HepG2 (cell line): ENCODE data around the gene DOCK1. TPM values are rescaled to one million over a fixed set of nuclear protein-coding genes. Genes with fewer than 3 reads are reported as not detected.

ENCODE experiments used
- CC2D1A ChIP-seq: sonication (generic); formaldehyde crosslinking; IDR thresholded peaks from 2 replicates; pipeline ENCODE4 v1.8.1; 2023; ENCODE audit warnings: mild to moderate bottlenecking, missing genetic modification reagents
- FOSL1 ChIP-seq: sonication (generic); formaldehyde crosslinking; IDR thresholded peaks from 2 replicates; pipeline ENCODE4 v1.9.0; 2021; ENCODE audit warnings: missing genetic modification reagents, borderline replicate concordance
- FOXM1 ChIP-seq: sonication (generic); formaldehyde crosslinking; IDR thresholded peaks from 2 replicates; pipeline ENCODE4 v1.5.0; 2020; ENCODE audit warnings: missing genetic modification reagents
- GTF3A ChIP-seq: sonication (generic); formaldehyde crosslinking; conservative IDR thresholded peaks from 2 replicates; pipeline ENCODE4 v1.4.0; 2020; ENCODE audit warnings: mild to moderate bottlenecking, missing genetic modification reagents
- KDM2A ChIP-seq: sonication (generic); formaldehyde crosslinking; IDR thresholded peaks from 2 replicates; pipeline ENCODE4 v1.4.0; 2020; ENCODE audit warnings: low read depth, missing genetic modification reagents, borderline replicate concordance
- MATR3 ChIP-seq: sonication (generic); formaldehyde crosslinking; IDR thresholded peaks from 2 replicates; pipeline ENCODE4 v1.4.0; 2020; ENCODE audit warnings: missing genetic modification reagents
- MXI1 ChIP-seq: IDR thresholded peaks from 3 replicates; pipeline ENCODE4 v1.6.1; 2012; ENCODE audit warnings: low read depth, low read length, inconsistent platforms, borderline replicate concordance
- NFE2 ChIP-seq: sonication (generic); formaldehyde crosslinking; IDR thresholded peaks from 2 replicates; pipeline ENCODE4 v1.4.0; 2020; ENCODE audit warnings: missing genetic modification reagents
- NFE2L1 ChIP-seq: sonication (generic); formaldehyde crosslinking; IDR thresholded peaks from 2 replicates; pipeline ENCODE4 v1.4.0; 2020; ENCODE audit warnings: missing genetic modification reagents, mild to moderate bottlenecking, borderline replicate concordance
- PHB2 ChIP-seq: fragments of 450-650 bp; IDR thresholded peaks from 2 replicates; pipeline ENCODE4 v1.6.1; 2018; ENCODE audit not compliant: partially characterized antibody
- RBAK ChIP-seq: sonication (generic); formaldehyde crosslinking; IDR thresholded peaks from 2 replicates; pipeline ENCODE4 v1.5.1; 2020; ENCODE audit warnings: mild to moderate bottlenecking, missing genetic modification reagents
- XRCC5 ChIP-seq: fragments of 200-400 bp; formaldehyde crosslinking; optimal IDR thresholded peaks from 2 replicates; pipeline ENCODE3; 2017; ENCODE audit warnings: mild to moderate bottlenecking, low read length
- ZFYVE20 ChIP-seq: sonication (generic); formaldehyde crosslinking; IDR thresholded peaks from 2 replicates; pipeline ENCODE4 v1.8.0; 2023; ENCODE audit warnings: low read depth, mild to moderate bottlenecking, moderate library complexity, missing genetic modification reagents, borderline replicate concordance
- ZMAT3 ChIP-seq: sonication (generic); formaldehyde crosslinking; conservative IDR thresholded peaks from 2 replicates; pipeline ENCODE4 v1.7.0; 2021; ENCODE audit warnings: missing genetic modification reagents
- ZNF101 ChIP-seq: sonication (generic); formaldehyde crosslinking; IDR thresholded peaks from 2 replicates; pipeline ENCODE4 v1.4.0; 2020; ENCODE audit warnings: mild to moderate bottlenecking, low read depth, missing genetic modification reagents, borderline replicate concordance
- ZNF549 ChIP-seq: sonication (generic); formaldehyde crosslinking; IDR thresholded peaks from 2 replicates; pipeline ENCODE4 v1.5.0; 2020; ENCODE audit warnings: missing genetic modification reagents
- ZNF563 ChIP-seq: sonication (generic); formaldehyde crosslinking; IDR thresholded peaks from 2 replicates; pipeline ENCODE4 v1.8.0; 2022; ENCODE audit warnings: mild to moderate bottlenecking, moderate library complexity, missing genetic modification reagents
- ZNF7 ChIP-seq: IDR thresholded peaks from 2 replicates; pipeline ENCODE4 v1.6.1; 2016; ENCODE audit warnings: missing biosample characterization, missing genetic modification reagents
- polyA plus RNA-seq, 8 experiments: library from polyadenylated mRNA; depleted of rRNA in 3 of 8; stranded (reverse) in 7 of 8; unstranded in 1 of 8; fragments of >200 nt; fragmentation: Illumina TruSeq in 4 of 8; extraction: Trizol in 4 of 8; gene quantifications; 2 replicates each; pipeline versions ENCODE4 v1.2.1 to v1.2.3, GENCODE V29; 2011 to 2016; ENCODE audit warnings: low read depth in 4 of 8, missing spikeins in 1 of 8, mixed read lengths in 1 of 8; ENCODE audit not compliant: insufficient read depth in 1 of 8
- total RNA-seq, 5 experiments: library from RNA; depleted of rRNA; stranded (reverse); fragments of >200 nt; fragmentation: Illumina TruSeq; extraction: Trizol; gene quantifications; 2 replicates each; pipeline ENCODE4 v1.2.3, GENCODE V29; 2016; ENCODE audit warnings: low read depth in 1 of 5
- TF ChIP-seq, protein P1 (sequence below): sonication (generic); formaldehyde crosslinking; IDR thresholded peaks from 2 replicates; pipeline ENCODE4 v1.5.0; 2020; ENCODE audit warnings: missing genetic modification reagents, mild to moderate bottlenecking, borderline replicate concordance
- TF ChIP-seq, protein P2 (sequence below): sonication (generic); formaldehyde crosslinking; IDR thresholded peaks from 2 replicates; pipeline ENCODE4 v1.8.0; 2022; ENCODE audit warnings: missing genetic modification reagents, mild to moderate bottlenecking, borderline replicate concordance
- TF ChIP-seq, protein P3 (sequence below): sonication (generic); formaldehyde crosslinking; IDR thresholded peaks from 2 replicates; pipeline ENCODE4 v1.4.0; 2020; ENCODE audit warnings: low read depth, mild to moderate bottlenecking, missing genetic modification reagents
- TF ChIP-seq, protein P4 (sequence below): sonication (generic); formaldehyde crosslinking; IDR thresholded peaks from 2 replicates; pipeline ENCODE4 v1.5.0; 2020; ENCODE audit warnings: missing genetic modification reagents

The DOCK1 gene
- total and polyA plus RNA-seq, 2 of the 13 experiments (the other 11 are each of a cell fraction or from before 2014, with no cell fraction given): 8.3 to 25.5 TPM

DNA sequence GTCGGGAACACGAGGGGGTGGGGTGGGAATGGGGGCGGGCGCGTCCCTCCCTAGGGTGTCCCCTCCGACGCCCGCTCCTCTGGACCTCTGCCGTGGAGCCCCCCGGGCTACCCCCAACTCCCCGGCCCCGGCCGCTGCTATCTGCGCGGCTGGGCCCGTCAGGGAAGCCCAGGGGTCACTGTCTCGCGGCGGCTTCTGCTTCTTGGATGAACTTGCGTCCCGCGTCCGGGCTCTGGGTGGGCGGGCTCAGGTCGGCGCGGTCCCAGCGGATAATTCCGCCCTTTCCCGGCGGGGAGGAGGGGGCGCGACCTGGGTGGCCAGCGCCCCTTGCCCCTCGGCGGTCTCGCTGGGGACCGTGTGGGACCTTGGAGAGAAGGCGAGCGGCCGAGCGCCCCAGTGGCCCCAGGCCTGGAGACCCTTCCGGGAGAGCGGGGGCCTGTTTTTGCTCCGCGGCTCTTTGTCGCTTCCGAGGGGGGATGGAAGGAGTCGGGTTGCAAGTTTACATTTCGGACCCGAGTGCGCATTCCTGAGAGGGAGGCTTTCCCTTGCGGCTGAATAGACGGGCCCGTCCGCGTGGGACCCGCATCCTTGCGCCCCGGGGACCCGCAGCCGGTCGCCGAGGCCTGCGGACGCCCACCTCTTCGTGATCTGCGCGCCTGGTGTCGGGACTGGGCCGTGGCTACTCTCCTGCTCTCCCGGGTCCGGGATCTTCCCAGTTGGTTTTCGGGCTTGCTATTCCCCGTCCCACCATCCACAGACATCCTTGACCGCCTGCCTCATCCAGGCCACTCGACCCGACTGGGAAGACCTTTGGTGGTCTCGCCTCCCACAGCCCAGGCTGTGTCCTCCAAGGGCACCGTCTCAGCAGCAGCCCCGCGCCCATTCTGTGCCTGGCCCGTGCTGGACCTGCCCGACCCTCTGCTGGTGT is 812 bp downstream of the DOCK1 start (continued):
- TF ChIP-seq ZNF7 (CRISPR knock-in tag) (no peak), PHB2 (no peak), MATR3 (CRISPR knock-in tag) (no peak), FOXM1 (CRISPR knock-in tag) (no peak), FOSL1 (CRISPR knock-in tag) (no peak), NFE2 (CRISPR knock-in tag) (no peak), MXI1 (no peak), NFE2L1 (CRISPR knock-in tag) (no peak), ZNF101 (no peak), ZNF549 (no peak), XRCC5 (peak; percentile 40), ZFYVE20 (no peak), KDM2A (CRISPR knock-in tag) (peak; percentile 63; the same call in 1 of the 2 replicates), GTF3A (CRISPR knock-in tag) (no peak), ZNF563 (CRISPR knock-in tag) (no peak), CC2D1A (CRISPR knock-in tag) (no peak), ZMAT3 (CRISPR knock-in tag) (no peak), RBAK (CRISPR knock-in tag) (no peak)
- TF ChIP-seq, protein P1, sequence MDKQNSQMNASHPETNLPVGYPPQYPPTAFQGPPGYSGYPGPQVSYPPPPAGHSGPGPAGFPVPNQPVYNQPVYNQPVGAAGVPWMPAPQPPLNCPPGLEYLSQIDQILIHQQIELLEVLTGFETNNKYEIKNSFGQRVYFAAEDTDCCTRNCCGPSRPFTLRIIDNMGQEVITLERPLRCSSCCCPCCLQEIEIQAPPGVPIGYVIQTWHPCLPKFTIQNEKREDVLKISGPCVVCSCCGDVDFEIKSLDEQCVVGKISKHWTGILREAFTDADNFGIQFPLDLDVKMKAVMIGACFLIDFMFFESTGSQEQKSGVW (CRISPR knock-in tag): no peak
- TF ChIP-seq, protein P2, sequence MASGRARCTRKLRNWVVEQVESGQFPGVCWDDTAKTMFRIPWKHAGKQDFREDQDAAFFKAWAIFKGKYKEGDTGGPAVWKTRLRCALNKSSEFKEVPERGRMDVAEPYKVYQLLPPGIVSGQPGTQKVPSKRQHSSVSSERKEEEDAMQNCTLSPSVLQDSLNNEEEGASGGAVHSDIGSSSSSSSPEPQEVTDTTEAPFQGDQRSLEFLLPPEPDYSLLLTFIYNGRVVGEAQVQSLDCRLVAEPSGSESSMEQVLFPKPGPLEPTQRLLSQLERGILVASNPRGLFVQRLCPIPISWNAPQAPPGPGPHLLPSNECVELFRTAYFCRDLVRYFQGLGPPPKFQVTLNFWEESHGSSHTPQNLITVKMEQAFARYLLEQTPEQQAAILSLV: no peak
- TF ChIP-seq, protein P3, sequence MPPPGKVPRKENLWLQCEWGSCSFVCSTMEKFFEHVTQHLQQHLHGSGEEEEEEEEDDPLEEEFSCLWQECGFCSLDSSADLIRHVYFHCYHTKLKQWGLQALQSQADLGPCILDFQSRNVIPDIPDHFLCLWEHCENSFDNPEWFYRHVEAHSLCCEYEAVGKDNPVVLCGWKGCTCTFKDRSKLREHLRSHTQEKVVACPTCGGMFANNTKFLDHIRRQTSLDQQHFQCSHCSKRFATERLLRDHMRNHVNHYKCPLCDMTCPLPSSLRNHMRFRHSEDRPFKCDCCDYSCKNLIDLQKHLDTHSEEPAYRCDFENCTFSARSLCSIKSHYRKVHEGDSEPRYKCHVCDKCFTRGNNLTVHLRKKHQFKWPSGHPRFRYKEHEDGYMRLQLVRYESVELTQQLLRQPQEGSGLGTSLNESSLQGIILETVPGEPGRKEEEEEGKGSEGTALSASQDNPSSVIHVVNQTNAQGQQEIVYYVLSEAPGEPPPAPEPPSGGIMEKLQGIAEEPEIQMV: no peak
- TF ChIP-seq, protein P4, sequence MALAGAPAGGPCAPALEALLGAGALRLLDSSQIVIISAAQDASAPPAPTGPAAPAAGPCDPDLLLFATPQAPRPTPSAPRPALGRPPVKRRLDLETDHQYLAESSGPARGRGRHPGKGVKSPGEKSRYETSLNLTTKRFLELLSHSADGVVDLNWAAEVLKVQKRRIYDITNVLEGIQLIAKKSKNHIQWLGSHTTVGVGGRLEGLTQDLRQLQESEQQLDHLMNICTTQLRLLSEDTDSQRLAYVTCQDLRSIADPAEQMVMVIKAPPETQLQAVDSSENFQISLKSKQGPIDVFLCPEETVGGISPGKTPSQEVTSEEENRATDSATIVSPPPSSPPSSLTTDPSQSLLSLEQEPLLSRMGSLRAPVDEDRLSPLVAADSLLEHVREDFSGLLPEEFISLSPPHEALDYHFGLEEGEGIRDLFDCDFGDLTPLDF (CRISPR knock-in tag): no peak
